Stimulated activated CD8-positive, alpha-beta memory T cell treated with anti-CD3 and anti-CD28 coated beads, Interleukin-4, amount 100 ng/mL, for 24 hours (primary cell): ENCODE results near the gene CBLL1.

ENCODE experiments used
- DNase-seq: peaks from one replicate; pipeline ENCODE4 v3.0.0-alpha.2; 2020; ENCODE audit warnings: low read depth

CBLL1 gene, protein sequence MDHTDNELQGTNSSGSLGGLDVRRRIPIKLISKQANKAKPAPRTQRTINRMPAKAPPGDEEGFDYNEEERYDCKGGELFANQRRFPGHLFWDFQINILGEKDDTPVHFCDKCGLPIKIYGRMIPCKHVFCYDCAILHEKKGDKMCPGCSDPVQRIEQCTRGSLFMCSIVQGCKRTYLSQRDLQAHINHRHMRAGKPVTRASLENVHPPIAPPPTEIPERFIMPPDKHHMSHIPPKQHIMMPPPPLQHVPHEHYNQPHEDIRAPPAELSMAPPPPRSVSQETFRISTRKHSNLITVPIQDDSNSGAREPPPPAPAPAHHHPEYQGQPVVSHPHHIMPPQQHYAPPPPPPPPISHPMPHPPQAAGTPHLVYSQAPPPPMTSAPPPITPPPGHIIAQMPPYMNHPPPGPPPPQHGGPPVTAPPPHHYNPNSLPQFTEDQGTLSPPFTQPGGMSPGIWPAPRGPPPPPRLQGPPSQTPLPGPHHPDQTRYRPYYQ

DNA sequence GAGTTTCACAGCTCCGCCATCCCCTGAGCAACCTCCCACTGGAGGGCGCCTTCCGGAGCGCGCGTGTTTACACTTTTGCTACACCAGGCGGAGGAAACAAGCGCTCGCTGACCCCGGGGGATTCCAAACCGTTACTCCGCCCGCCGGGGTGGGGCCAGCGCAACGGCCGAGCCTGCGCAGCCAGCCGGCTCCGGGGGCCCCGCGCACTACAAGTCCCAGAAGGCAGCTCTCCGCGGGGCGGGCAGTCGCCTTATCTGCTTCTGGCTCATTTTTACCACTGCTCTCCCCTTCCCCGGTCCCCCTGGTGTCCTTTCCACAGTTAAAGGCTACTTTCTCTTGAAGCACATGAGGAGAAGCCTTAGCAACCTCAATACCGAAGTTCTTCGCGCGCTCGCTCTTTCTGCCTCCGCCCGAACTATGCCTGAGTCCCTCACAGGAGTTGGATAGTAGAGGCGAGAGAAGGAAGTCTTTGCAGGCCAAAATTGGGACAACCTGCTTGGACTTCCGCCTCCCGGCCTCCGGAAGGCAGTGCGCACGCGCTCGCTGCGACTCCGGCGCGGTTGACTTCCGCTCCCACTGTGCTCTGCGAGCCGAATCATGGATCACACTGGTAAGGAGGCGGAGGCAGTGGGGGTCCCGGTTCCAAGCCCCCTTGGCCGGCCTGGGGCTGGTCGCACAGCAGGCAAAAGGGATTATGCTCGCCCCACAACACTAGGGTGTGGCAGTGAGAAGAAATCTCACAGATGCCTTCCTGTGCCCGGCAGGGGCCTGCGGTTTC, at the start of gene CBLL1:
TSS of gene CBLL1 (plus strand) at position 576 of the 778 bp plus-strand sequence. CDS start at position 598, 22 bp downstream.
- DNase-seq = peak; percentile 98

DNA sequence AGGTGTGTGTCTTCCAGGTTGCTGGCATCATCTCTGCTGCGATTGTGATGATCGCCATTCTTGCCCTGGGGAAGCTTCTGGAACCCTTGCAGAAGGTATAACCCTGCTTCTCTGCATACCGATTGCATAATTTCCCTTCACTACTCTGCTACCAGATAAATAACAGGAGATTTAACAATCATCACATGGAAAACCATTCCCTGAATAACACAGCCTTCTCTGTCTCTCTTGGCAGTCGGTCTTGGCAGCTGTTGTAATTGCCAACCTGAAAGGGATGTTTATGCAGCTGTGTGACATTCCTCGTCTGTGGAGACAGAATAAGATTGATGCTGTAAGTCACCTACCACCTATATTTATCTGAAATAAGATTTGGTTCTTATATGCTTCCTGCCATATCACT, 49.6 kb upstream of the CBLL1 start:
- no peak for DNase-seq

DNA sequence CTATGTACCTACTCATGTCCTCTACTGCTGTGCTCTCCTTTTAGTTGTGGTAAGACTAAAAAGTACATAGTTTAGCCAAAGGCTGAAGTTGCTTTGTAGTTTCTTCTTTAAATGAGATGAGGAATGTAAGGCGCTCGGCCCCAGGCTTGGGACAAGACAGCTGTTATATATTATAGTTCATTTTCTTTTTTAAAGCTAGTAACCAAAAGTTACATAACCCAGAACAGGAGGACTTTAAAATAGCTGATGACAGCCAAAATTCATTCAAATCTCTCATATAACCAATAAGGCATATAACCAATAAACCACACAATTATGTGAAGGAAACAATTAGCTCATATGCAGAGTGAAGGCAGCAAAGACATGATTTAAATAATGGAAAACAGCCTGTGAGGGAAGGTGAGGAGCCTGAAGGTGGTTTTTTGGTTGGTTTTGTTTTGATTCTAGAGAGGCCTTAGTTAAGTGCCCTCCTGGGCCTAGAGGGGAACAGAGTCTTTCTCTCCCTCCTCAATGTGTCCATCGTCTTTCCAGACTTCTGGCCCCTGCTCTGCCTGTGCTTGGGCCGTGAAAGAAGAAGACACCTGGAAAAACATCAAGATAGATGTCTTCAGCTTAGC, 47.5 kb upstream of the CBLL1 start:
- DNase-seq = no peak

DNA sequence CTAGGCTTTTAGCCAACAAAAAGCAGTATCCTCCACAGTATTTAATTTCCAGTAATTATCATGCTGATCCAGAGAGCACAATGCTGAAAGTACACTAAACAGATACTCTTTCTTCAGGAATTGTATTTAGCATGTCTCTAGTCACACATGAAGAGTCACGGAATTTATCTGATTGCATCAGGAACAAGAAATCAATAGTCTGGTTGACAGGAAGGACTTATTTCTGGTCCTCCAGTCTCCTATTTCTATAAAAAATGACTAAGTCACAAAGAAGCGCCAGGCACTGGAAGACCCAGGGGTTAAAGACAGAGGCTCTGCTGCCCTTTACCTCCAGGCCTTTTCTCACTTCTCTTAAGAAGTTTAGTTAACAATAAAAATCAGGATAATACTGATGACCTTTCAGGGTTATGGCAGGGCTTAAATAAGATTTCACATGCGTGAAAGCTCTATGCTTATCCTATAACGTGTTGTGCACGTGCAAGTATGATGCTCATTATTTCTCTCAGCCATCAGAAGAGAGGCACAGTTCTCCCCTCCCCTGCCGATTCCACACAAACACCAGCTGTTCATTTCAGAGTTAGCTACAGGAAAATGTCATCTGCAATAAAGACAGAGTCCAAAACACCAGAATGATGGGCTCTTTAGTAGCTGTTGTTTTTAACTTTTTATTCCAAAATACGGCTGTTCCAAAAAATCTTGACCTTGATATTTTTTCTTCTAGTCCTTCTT, 46.5 kb upstream of the CBLL1 start:
- DNase-seq = no peak

DNA sequence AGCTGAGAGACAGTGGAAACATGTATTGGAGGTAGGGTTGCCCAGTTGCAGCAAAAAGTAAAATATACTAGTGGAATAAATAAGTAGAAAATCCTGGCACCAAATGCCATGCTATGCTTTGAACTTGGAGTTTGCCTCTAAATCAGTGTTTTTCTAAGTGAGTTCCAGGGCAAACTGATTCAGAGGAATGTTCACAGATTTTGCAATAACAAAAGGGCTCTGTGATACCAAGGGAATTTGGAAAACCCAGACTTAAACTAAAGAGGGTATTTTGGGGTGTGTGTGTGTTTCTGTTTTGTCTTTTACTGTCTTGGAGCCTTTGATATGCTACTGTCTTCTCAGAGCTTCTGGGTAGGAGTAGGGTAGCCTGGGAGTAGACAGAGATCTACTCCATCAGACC, 43.4 kb upstream of the CBLL1 start:
- no peak for DNase-seq

DNA sequence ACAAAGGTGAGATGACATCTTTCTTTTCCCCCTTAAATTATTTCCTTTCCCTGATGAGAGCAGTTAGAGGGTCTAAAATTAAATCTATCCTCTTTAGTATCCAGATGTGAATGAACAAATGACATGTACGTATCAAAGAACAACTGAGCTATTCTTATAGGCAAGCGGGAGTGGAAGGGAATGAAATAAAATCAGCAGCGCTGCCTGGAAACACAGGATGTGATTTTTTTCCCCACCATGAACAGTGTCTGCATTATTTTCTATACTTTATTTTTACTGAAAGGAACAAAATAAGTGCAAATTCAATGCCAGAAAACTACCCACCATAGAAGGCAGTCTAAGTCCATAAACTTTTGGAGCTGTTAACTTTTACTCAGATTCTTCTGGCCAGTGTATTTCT, 42.8 kb upstream of the CBLL1 start:
- no peak for DNase-seq

DNA sequence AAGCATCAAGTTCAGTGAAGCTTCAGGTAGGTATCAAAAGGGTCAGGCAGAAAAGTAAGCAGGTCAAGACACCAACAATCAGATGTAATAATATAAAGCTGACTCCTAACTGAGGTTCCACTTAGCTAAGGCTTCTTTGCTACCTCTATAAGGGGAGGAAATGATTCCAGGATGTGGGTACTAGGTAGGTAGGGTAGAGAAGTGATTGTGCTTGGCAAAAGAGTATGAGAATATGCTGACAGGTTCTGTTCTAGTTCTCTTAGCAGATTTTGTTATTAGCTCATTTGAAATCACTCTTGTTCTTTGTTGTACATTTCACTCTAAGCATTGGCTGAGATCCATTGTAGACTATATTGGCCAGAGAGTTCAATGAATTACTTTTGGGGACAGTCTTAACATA, 40.7 kb upstream of the CBLL1 start:
- no peak for DNase-seq

DNA sequence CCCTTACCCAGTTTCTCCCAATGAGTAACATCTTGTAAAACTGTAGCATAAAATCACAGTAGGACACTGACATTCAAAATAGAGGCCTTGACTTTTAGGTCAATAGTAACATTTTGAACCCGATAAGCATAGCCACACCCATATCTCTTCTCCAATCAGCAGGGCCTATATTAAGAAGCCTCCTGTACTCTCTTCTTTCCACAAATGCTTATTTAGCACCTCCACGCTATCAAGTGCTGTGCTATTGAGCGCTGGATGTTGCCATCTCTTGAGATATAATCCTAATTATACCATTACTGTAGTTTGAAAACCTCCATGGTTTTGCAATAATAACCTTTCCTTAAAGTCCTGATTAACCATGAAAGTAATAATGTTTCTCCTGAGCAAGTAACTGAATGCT, 40.1 kb upstream of the CBLL1 start:
- DNase-seq = no peak

DNA sequence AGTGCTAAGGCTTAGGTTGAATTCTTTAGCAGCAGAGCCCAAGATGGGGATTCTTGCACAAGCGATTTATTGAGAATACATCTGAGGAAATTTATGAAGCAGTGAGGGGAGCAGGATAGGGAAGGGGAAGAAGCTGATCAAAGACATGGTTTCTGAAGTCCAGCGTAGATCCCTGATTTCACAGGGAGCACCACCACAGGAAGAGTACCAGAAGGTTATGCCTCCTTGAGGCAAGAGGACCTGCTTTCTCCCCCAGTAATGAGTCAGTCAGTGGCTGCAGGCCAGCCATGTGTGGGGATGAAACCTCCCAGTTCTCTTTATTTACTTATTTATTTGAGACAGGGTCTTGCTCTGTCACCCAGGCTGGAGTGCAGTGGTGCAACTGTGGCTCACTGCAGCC, 35.0 kb upstream of the CBLL1 start:
- DNase-seq = no peak

DNA sequence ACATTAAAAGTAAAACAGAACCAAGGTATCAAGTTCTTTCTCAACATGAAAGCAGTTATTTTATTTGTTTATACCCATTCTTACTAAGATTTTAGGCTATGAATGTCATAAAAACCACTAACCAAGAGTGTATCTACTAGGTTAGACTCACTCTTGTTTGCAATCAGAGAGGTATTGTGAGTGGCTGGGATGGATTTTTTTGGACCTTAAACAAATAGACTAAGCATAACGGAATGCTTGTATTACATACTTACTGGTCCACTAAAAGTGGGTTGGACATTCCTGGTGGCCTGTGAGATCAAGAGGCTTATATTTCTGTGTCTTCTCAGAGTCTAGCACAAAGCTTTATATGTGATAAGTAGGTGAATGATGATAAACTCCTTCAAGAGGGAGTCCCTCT, 32.6 kb upstream of the CBLL1 start:
- no peak for DNase-seq

DNA sequence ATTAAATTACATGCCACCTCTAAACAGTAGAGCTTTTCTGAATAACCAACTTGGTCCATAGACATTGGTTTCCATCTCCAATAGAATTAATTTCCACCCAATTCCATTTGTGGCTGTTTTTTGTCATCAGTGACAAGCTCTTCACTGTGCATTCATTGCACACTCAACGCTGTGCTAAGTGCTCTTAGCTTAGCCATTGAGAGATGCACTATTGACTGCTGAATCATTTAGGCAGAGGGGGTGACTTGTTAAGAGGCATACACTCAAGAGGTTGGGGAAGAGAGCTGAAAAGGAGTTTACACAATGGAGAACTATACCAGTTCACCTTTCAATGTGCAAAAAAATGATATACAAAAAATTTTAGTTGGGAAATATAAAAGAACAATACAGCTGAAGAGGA, 31.9 kb upstream of the CBLL1 start:
- no peak for DNase-seq

DNA sequence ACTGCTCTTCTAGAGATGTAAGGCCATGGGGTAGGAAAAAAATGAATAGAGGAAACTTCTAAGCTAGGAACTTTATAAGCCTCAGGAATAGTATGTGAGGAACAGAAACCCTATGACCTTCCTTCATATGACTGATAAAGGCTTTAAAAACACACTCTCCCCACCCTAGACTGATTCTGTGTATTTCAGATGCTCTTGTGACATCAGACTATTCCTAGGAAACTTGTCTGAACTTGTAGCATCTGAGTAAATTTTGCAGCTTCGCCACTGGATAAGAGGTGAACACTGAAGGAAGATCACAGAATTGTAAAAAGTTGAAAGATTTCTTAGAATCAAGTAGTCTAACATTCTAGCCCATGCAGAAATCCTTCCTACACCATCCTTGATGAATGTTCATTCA, 31.0 kb upstream of the CBLL1 start:
- DNase-seq = no peak

DNA sequence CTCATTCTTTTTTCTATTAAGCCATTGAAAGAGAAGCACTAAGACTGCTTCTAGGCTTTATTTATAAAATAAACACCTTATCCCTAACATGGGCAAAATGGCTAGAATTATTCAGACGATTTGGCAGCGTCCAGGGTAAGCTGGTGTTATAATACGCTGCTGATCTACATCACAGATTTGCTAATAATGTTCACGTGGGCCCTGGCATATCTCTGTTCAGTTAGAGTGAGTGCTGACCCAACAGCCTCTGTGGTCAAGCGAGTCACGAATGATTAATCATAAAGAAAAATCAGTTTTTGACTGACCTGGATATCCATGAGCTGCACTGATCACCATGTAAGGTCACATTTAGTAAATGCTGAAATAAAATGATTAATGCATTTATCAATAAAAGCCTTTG, 28.4 kb upstream of the CBLL1 start:
- DNase-seq = no peak

DNA sequence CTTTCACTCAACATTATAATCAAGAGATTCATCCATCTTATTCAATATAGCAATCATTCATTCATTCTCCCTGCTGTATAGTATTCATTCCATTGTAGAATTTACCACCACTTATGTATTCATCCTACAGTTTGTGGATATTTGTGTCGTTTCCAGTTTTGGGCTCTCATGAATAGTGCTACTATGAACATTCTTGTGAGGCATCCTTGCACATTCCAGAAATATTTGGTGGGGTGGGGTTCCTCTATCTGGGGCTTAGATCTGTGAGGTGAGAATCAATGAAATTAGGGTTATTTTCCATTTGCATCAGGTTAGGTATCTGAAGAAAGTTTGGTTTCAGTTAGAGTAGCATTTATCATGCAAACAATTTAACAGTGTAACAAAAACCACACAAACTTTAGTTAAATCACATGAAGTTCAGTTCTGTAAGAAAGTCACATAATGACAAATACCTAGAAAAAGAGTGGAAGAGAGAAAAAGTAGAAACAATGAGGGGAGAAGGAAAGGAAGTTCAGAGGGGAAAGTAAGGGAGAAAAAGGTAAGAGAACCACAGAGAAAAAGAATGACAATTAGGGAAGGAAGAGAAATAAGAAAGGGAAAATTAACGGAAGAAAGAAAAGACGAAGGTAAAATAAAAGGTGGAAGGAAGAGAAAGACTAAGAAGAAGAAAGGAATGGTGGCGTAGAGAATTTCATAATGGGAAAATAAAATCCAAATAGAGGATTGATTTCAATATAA, 25.3 kb upstream of the CBLL1 start:
- no peak for DNase-seq

DNA sequence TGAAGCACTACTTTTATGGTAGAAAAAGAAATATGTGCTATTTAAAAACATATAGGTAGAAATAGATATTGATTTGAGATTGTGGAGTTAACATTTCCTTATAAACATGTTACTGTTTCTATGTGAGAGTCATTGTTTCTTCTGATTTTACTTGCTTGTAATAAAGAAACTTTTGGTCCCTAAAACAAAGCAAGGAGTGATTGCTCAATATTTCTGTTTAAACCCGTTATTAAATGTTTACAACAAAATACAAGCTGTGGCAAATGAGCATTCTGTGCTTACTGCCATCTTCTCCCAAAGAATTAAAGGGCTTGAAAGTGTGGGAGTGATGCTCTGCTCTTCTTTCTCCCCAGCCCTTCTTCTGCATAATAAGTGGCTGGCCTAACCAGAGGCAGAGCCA, 22.7 kb upstream of the CBLL1 start:
- DNase-seq = no peak

DNA sequence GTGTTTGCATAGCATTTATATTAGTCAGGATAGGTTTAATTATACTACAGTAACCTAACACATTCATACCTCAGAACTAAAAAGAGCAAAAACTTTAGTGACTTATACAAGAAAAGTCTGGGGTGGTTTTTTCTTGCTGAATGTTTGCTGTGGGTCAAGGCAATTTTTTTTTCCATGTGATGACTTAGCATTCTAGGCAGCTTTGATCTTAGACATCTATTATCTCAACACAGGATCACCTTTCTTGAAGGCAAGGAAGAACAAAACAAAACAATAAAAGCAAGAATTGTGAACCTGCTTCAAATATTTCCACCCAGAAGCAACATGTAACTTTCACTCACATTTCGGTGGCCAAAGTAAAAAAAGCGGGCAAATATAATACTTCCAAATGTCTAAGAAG, 20.7 kb upstream of the CBLL1 start:
- no peak for DNase-seq

DNA sequence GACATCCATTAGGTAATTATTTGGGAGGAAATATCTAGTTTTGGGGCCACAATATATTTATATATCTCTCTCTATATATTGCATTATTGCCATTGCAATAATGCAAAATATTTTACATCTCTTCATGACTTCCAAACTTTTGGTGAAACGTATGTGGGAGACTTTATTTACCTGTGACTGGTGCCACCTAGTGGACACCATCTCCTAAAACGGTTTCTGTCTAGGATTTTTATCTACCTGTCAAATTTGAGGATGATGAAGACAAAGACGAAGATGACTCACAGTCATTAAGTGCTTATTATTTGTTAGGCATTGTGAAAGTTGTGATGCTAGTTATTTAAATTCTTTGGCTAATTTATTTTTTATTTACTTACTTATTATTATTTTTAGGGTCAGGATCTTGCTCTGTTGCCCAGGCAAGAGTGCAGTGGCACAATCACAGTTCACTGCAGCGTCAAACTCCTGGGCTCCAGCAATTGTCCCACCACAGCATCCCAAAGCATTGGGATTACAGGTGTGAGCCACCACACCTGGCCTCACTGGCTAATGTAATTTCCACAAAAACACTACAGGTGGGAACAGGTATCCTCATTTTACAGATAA, 18.7 kb upstream of the CBLL1 start:
- DNase-seq = peak; percentile 5

DNA sequence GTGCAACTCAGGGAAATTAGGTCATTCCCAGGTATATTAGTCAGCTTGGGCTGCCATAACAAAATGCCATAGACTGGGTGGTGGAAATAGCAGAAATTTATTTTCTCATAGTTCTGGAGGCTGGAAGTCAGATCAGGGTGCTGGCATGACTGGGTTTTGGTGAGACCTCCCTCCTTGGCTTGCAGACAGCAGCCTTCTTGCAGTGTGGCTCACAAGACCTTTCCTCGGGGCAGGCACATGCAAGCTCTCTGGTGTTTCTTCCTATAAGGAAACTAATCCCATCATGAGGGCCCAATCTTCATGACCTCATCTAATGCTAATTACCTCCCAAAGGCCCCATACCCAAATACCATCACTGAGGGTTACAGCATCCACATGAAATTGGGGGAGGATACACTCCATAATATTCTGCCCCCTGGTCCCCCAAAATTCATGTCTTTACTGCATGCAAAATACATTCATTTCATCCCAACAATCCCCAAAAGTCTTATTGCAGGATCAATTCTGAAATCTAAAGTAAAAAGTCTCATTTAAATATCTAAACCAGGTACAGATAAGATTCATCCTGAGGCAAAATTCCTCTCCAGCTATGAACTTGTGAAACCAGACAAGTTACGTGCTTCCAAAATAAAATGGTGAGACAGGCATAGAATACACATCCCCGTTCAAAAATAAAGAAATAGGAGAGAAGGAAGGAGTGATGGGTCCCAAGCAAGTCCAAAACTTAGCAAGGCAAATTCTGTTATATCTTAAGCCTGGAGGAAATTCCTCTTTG, 17.4 kb upstream of the CBLL1 start:
- no peak for DNase-seq

DNA sequence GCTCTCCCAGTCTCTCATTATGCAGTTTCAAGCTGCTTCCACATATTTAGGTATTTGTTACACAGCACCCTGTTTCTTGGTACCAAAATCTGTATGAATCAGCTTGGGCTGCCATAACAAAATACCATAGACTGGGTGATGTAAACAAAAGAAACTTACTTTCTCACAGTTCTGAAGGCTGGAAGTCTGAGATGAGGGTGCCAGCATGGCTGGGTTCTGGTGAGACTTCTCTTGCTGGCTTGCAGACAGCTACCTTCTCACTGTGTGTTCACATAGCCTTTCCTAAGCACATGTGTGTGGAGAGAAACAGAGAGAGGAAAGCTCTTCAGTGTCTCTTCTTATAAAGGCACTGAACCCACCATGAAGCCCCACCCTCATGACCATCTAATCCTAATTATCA, 15.7 kb upstream of the CBLL1 start:
- no peak for DNase-seq
